GM21717 (cell line): ENCODE data around the gene HSPA6.
A peak's percentile ranks its signal among the peaks of the same experiment; 100 is the strongest.
"Not testable (repeated sequence)": the region's sequence is repeated elsewhere in the genome, so short reads cannot be mapped to it uniquely, and the experiment has no call there.

Source experiments
- ATAC-seq: cut with Tn5 transposase; IDR thresholded peaks from one replicate; pipeline ENCODE4 v1.9.1; 2021; ENCODE audit warnings: mild to moderate bottlenecking, moderate library complexity; ENCODE audit not compliant: unreplicated experiment

Gene HSPA6

GRCh38 chr1:161502641-161503393, 21.5 kb upstream of the HSPA6 start:
- no peak for ATAC-seq

- ATAC-seq = no peak
Measured at GRCh38 chr1:161503394-161503748, 21.0 kb upstream of the HSPA6 start.

- ATAC-seq = no peak
Measured at GRCh38 chr1:161505686-161506085, 18.7 kb upstream of the HSPA6 start.

- no peak for ATAC-seq
Measured at GRCh38 chr1:161506336-161507223, 17.8 kb upstream of the HSPA6 start.

- ATAC-seq = no peak
Measured at GRCh38 chr1:161510477-161510876, 13.9 kb upstream of the HSPA6 start.

GRCh38 chr1:161511018-161511755, 13.2 kb upstream of the HSPA6 start:
- no peak for ATAC-seq

- no peak for ATAC-seq
Measured at GRCh38 chr1:161511756-161512060, 12.6 kb upstream of the HSPA6 start.

GRCh38 chr1:161512636-161513447, 11.5 kb upstream of the HSPA6 start:
- not testable (repeated sequence) for ATAC-seq

GRCh38 chr1:161513448-161513780, 10.9 kb upstream of the HSPA6 start:
- not testable (repeated sequence) for ATAC-seq

- ATAC-seq = not testable (repeated sequence)
Measured at GRCh38 chr1:161513953-161514352, 10.4 kb upstream of the HSPA6 start.

- not testable (repeated sequence) for ATAC-seq
Measured at GRCh38 chr1:161523041-161523816, 1.1 kb upstream of the HSPA6 start.

- peak; percentile 31 for ATAC-seq
Measured at GRCh38 chr1:161524742-161525291, 477 bp downstream of the HSPA6 start.

GRCh38 chr1:161525321-161525720, 981 bp downstream of the HSPA6 start:
- not testable (repeated sequence) for ATAC-seq

- ATAC-seq = not testable (repeated sequence)
Measured at GRCh38 chr1:161525918-161526317, 1.6 kb downstream of the HSPA6 start.

GRCh38 chr1:161528550-161528949, 4.2 kb downstream of the HSPA6 start:
- not testable (repeated sequence) for ATAC-seq

GRCh38 chr1:161529463-161530104, 5.2 kb downstream of the HSPA6 start:
- not testable (repeated sequence) for ATAC-seq

- not testable (repeated sequence) for ATAC-seq
Measured at GRCh38 chr1:161530158-161530557, 5.8 kb downstream of the HSPA6 start.

GRCh38 chr1:161530671-161531641, 6.6 kb downstream of the HSPA6 start:
- peak; percentile 51 for ATAC-seq
